Measurements from ENCODE around the gene ADD1. TPM values are rescaled to one million over a fixed set of nuclear protein-coding genes. Genes with fewer than 3 reads are reported as not detected.

The ADD1 gene
- total and polyA plus RNA-seq, 4 donors = 62.2 to 142 (median 83.4) TPM

DNA sequence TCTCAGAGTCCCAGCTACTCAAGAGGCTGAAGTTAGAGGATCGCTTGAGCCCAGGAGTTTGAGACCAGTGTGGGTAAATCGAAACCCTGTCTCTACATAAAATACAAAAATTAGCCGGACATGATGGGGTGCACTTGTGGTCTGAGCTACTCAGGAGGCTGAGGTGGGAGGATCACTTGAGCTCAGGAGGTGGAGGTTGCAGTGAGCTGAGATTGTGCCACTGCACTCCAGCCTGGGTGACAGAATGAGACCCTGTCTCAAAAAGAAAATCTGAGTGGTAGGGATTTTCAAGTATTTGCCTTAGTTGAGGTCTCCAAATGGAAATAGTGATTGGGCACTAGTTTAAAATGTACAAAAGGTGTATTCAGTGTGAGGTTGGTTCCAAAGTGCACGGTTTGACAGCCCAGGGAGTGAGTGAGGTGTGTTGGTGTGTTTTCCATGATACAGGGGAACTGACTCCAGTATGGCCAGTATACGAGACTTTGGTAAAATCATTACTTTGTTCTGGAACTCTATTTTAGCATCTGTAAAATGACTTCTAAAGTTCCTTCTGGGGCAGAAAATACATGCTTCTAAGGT lies 13.8 kb downstream of the ADD1 start:
- TF ChIP-seq GABPA (IDR thresholded peaks at IDR 0.05 in 1 of 2, conservative IDR thresholded peaks at IDR 0.05 in 1 of 2) (no peak), HNF4A (conservative IDR thresholded peaks at IDR 0.05) (peak; percentile 39 to 56), SP1 (IDR thresholded peaks at IDR 0.05) (peak; percentile 10), TAF1 (conservative IDR thresholded peaks at IDR 0.05) (no peak), RXRA (IDR thresholded peaks at IDR 0.05) (peak in 1 of 2 donors; percentile 7), HNF4G (IDR thresholded peaks at IDR 0.05) (no peak)
- Histone ChIP-seq H3K4me3 (ENCODE audit: low read depth in 1 of 3, low read length in 3 of 3) (no peak overlapping the region), H3K36me3 (ENCODE audit: control insufficient read depth in 4 of 4, insufficient read depth in 3 of 4, low read depth in 1 of 4, low read length in 3 of 4) (peaks cover 0 to 6% (median 2%) of the 10 kb centered on the region in 4 donors), H3K9me3 (ENCODE audit: control insufficient read depth in 4 of 4, low read length in 3 of 4) (no peaks in the 10 kb centered on the region), H3K27ac (ENCODE audit: low read depth in 1 of 2, low read length in 2 of 2) (no peak overlapping the region), H3K27me3 (ENCODE audit: control insufficient read depth in 4 of 4, insufficient read depth in 4 of 4, low read length in 3 of 4) (no peaks in the 10 kb centered on the region), H3K4me1 (ENCODE audit: control insufficient read depth in 4 of 4, insufficient read depth in 4 of 4, low read length in 3 of 4) (peaks cover 7 to 36% (median 30%) of the 10 kb centered on the region in 4 donors), H3K9ac (ENCODE audit: low read depth in 1 of 2, low read length in 2 of 2) (no peak overlapping the region)
- no peak for DNase-seq (ENCODE audit: low spot score)
- 84% methylated on average over 5 of the region's 5 CpGs for WGBS

GRCh38 chr4:2858451-2859217 lies 15.0 kb downstream of the ADD1 start:
- Histone ChIP-seq H3K36me3 (ENCODE audit: control insufficient read depth in 4 of 4, insufficient read depth in 3 of 4, low read depth in 1 of 4, low read length in 3 of 4) (peaks cover 0 to 6% (median 2%) of the 10 kb centered on the region in 4 donors), H3K27ac (ENCODE audit: low read depth in 1 of 2, low read length in 2 of 2) (peak overlapping the region; percentile 39 to 67), H3K9me3 (ENCODE audit: control insufficient read depth in 4 of 4, low read length in 3 of 4) (no peaks in the 10 kb centered on the region), H3K9ac (ENCODE audit: low read depth in 1 of 2, low read length in 2 of 2) (no peak overlapping the region), H3K4me3 (ENCODE audit: low read depth in 1 of 3, low read length in 3 of 3) (no peak overlapping the region), H3K27me3 (ENCODE audit: control insufficient read depth in 4 of 4, insufficient read depth in 4 of 4, low read length in 3 of 4) (no peaks in the 10 kb centered on the region), H3K4me1 (ENCODE audit: control insufficient read depth in 4 of 4, insufficient read depth in 4 of 4, low read length in 3 of 4) (peaks cover 7 to 36% (median 29%) of the 10 kb centered on the region in 4 donors)
- TF ChIP-seq, protein P1, sequence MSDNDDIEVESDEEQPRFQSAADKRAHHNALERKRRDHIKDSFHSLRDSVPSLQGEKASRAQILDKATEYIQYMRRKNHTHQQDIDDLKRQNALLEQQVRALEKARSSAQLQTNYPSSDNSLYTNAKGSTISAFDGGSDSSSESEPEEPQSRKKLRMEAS (IDR thresholded peaks at IDR 0.05) = peak; percentile 75
- peak; percentile 51 for TF ChIP-seq YY1 (IDR thresholded peaks at IDR 0.05)
- TF ChIP-seq RAD21 (IDR thresholded peaks at IDR 0.05) = peak; percentile 37 to 47
- TF ChIP-seq HNF4G (IDR thresholded peaks at IDR 0.05) = no peak
- peak in 1 of 2 donors; percentile 25 for TF ChIP-seq GABPA (IDR thresholded peaks at IDR 0.05 in 1 of 2, conservative IDR thresholded peaks at IDR 0.05 in 1 of 2)
- peak in 1 of 2 donors; percentile 46 for TF ChIP-seq JUND (IDR thresholded peaks at IDR 0.05)
- peak; percentile 74 for TF ChIP-seq FOXA1 (IDR thresholded peaks at IDR 0.05)
- peak; percentile 70 for TF ChIP-seq SP1 (IDR thresholded peaks at IDR 0.05)
- peak; percentile 66 to 71 for TF ChIP-seq HNF4A (conservative IDR thresholded peaks at IDR 0.05)
- TF ChIP-seq RXRA (IDR thresholded peaks at IDR 0.05) = peak; percentile 94 to 95
- no peak for TF ChIP-seq TAF1 (conservative IDR thresholded peaks at IDR 0.05)
- peak; percentile 26 for TF ChIP-seq FOXA2 (IDR thresholded peaks at IDR 0.05)
- TF ChIP-seq NR2F2 (IDR thresholded peaks at IDR 0.05) = peak; percentile 82
- TF ChIP-seq ATF3 (IDR thresholded peaks at IDR 0.05) = peak; percentile 23
- TF ChIP-seq REST (IDR thresholded peaks at IDR 0.05) = peak; percentile 66
- TF ChIP-seq, protein P2, sequence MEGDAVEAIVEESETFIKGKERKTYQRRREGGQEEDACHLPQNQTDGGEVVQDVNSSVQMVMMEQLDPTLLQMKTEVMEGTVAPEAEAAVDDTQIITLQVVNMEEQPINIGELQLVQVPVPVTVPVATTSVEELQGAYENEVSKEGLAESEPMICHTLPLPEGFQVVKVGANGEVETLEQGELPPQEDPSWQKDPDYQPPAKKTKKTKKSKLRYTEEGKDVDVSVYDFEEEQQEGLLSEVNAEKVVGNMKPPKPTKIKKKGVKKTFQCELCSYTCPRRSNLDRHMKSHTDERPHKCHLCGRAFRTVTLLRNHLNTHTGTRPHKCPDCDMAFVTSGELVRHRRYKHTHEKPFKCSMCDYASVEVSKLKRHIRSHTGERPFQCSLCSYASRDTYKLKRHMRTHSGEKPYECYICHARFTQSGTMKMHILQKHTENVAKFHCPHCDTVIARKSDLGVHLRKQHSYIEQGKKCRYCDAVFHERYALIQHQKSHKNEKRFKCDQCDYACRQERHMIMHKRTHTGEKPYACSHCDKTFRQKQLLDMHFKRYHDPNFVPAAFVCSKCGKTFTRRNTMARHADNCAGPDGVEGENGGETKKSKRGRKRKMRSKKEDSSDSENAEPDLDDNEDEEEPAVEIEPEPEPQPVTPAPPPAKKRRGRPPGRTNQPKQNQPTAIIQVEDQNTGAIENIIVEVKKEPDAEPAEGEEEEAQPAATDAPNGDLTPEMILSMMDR (IDR thresholded peaks at IDR 0.05; ENCODE audit: low read depth, low read length, missing input control) = no peak
- TF ChIP-seq EGR1 (IDR thresholded peaks at IDR 0.05; ENCODE audit: low read depth in 2 of 2) = peak in 1 of 2 donors; percentile 58
- TF ChIP-seq, protein P3, sequence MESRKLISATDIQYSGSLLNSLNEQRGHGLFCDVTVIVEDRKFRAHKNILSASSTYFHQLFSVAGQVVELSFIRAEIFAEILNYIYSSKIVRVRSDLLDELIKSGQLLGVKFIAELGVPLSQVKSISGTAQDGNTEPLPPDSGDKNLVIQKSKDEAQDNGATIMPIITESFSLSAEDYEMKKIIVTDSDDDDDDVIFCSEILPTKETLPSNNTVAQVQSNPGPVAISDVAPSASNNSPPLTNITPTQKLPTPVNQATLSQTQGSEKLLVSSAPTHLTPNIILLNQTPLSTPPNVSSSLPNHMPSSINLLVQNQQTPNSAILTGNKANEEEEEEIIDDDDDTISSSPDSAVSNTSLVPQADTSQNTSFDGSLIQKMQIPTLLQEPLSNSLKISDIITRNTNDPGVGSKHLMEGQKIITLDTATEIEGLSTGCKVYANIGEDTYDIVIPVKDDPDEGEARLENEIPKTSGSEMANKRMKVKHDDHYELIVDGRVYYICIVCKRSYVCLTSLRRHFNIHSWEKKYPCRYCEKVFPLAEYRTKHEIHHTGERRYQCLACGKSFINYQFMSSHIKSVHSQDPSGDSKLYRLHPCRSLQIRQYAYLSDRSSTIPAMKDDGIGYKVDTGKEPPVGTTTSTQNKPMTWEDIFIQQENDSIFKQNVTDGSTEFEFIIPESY (IDR thresholded peaks at IDR 0.05) = peak; percentile 42
- 63% methylated on average over 7 of the region's 7 CpGs for whole genome bisulfite sequencing
- DNase-seq (ENCODE audit: low spot score) = no peak
